HG03354 (cell line): ENCODE data around the gene SMIM7.
A peak's percentile ranks its signal among the peaks of the same experiment; 100 is the strongest.
"Not testable (repeated sequence)": the region's sequence is repeated elsewhere in the genome, so short reads cannot be mapped to it uniquely, and the experiment has no call there.

Source experiments
- ATAC-seq: cut with Tn5 transposase; IDR thresholded peaks from one replicate; pipeline ENCODE4 v1.9.1; 2021; ENCODE audit warnings: mild to moderate bottlenecking; ENCODE audit not compliant: unreplicated experiment, poor library complexity, severe bottlenecking

SMIM7 gene

DNA sequence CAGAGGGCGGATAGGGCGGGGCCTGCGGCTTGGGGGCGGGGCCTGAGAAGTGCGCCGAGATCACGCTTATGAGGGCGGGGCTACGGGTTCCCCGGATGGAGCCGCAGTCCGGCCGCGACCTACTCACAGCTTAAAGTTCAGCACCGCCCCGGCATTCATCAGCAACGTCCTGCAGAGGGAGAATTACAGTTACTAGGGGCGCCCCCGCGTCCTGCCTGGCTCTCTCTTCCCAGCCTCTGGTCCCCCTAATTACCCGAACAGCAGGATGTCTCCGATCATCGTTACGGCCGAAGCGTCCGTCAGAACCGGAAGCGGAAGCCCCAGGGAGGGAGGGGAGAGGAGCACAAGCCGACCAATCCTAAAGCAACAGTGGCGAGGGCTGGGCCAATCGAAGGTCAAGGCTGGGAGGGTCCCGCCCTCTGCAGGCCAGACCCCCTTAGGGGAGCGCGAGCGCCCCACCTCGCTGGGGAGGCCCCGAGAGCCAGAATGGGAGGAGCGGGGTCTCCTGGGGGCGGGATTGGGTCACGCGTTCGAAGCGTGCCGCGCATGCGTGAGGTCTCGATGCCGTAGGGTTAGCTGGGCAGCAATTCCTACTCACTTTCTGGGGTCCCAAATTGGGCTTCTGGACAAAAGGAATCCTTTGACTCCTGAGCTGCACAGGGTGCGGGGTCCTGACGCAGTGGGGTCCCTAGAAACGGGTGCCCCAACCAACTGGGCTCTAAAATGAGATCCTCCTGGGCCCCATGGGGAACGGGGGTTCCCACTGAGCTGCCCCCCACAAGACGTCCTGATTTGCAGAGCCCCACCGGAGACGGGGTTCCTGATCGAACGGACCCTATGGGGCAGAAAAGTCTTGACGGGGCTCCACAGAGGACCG is at the start of gene SMIM7:
Gene SMIM7 (minus strand): TSS at position 313 of the 877 bp plus-strand sequence. CDS start 34 bp downstream, at position 279.
- peak; percentile 91 for ATAC-seq

- no peak for ATAC-seq
These were observed 43.7 kb upstream of the SMIM7 start for GRCh38 chr19:16703677-16704076.

DNA sequence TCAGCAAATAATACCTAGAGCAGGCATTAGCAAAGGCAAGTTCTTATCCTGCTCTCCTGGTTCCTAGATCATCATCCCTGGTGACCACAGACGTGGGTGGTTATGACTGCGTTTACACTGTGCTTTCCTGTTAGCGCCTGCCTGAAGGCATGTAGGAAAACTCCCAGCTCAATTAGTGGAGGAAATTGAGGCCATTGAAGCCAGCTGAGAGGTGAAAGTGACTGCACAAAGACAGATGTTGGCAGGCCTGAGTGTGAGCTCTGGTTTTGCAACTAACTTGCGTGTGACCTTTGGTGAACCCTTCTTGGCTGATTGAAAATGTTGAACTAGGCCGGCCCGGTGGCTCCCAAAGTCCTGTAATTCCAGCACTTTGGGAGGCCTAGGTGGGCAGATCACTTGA is 42.2 kb upstream of the SMIM7 start:
- no peak for ATAC-seq

- ATAC-seq = no peak
These were observed 39.0 kb upstream of the SMIM7 start for GRCh38 chr19:16698914-16699313.

GRCh38 chr19:16688084-16688483 is 28.1 kb upstream of the SMIM7 start:
- ATAC-seq = no peak

DNA sequence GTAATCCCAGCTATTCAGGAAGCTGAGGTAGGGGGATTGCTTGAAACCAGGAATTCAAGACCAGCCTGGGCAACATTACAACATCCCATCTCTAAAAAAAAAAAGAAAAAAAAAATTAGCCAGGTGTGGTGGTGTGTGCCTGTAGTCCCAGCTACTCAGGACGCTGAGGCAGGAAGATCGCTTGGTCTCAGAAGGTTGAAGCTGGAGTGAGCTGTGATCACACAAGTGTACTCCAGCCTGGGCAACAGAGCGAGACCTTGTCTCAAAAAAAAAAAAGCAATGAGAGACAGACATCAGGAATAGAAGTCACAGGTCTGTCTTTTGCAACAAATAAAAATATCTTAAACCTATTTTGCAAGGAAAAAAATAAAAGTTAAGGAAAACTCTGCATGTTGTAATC is 24.3 kb upstream of the SMIM7 start:
- no peak for ATAC-seq

- ATAC-seq = no peak
These were observed 22.6 kb upstream of the SMIM7 start for GRCh38 chr19:16682539-16682938.

DNA sequence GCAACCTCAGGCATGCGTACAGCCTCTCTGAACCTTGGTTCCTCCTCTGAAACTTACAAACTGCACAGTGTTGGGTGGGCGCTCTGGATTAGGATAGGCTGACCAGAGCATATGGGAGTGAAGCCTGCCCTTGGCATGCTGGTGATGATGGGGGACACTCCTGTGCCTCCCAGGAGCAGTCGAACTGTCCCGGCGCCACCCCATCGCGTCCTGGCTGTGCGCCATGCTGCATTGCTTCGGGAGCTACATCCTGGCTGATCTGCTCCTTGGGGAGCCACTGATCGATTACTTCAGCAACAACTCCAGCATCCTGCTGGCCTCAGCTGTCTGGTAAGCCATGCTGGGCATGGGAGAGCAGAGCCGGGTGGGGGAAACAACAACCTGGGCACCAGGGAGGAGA is 19.9 kb upstream of the SMIM7 start:
- no peak for ATAC-seq

DNA sequence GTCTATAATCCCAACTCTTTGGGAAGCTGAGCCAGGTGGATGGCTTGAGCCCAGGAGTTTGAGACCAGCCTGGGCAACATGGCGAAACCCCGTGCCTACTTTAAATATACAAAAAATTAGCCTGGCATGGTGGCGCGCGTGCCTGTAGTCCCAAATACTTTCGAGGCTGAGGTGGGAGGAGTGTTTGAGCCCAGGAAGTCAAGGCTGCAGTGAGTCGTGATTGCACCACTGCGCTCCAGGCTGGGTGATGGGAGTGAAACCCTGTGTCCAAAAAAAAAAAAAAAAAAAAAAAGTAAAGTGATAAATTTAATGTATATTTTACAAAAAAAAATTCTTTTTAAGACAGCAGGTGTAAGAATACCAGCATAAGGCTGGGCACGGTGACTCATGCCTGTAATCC is 18.6 kb upstream of the SMIM7 start:
- ATAC-seq = no peak

DNA sequence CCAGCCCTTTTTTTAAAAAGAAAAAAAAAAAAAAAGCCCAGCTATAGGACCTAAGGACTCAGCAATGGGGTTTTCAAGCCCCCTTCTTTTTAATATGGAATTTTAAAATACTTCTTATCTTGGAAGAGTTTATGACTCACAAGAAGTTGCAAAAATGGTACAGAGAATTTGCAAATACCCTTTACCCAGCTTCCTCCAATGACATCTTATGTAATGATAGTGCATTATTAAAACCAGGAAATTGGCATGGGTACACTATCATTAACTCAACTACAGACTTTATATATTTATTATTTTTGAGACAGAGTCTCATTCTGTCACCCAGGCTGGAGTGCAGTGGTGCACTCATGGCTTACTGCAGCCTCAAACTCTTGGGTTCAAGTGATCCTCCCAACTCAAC is 17.1 kb upstream of the SMIM7 start:
- no peak for ATAC-seq

- no peak for ATAC-seq
These were observed 16.3 kb upstream of the SMIM7 start for GRCh38 chr19:16676101-16676798.

DNA sequence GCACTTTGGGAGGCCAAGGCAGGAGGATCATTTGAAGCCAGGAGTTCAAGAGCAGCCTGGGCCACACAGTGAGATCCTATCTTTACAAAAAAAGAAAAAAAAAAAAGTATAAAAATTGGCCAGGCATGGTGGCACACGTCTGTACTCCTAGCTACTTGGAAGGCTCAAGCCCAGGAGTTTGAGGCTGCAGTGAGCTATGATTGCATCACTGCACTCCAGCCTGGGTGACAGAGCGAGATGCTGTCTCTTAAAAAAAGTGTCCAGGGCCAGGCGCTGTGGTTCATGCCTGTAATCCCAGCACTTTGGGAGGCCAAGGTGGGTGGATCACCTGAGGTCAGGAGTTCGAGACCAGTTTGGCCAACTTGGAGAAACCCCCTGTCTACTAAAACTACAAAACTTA is 13.9 kb upstream of the SMIM7 start:
- not testable (repeated sequence) for ATAC-seq

DNA sequence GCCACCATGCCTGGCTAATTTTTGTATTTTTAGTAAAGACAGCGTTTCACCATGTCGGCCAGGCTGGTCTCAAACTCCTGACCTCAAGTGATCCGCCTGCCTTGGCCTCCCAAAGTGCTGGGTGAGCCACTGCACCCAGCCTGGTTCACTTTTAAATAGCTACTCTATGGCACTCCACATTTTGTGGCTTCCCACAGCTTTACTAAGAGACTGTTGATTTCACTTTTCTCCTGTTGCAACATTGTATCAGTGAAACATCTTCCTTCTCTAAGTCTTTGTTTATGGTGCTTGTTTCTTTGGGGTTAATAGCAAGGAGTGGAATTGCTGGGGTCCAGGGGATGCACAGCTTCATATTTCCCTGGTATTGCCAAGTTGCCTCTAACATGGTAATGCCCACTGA is 13.3 kb upstream of the SMIM7 start:
- ATAC-seq = no peak

DNA sequence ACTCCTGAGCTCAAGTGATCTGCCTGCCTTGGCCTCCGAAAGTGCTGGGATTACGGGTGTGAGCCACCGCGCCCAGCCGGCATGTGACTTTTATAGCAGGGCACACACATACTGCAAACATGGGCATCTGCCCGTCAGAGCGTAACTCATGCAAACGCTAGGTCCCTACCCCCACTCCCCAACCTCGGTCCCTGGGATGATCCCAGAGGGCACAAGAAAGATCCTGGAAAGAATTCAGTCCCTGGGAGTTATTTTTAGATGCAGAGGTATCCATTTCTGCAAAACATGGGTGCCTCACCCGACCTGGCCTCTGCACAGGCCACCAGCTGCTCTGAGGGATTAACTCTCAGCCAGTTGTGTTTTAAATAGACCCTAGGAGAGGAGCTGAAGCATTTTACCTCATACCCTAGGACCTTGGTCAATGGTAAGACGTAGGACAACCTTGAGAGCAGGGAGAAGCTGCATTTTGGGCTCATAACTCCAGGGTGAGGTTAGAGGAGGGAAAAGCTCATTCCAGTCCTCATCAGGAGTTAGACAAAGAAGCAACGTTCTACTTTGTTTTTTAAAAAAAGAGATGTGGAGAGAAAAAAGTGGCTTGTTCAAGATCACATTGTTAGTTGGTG is 11.8 kb upstream of the SMIM7 start:
- ATAC-seq = no peak

DNA sequence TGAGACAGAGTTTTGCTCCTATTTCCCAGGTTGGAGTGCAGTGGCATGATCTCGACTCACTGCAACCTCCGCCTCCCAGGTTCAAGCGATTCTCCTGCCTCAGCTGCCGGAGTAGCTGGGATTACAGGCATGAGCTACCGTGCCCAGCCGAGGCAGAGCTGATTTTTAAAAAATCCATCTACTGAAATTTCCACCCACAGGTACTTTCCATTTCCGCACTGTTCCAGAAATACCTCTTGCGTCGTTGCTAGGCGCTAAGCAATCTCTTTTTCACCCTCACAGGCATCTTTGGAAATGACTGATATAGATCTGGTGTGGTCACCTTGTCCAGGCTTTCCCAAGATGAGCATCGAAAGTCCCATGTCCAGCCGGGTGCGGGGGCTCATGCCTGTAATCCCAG is 10.3 kb upstream of the SMIM7 start:
- no peak for ATAC-seq

DNA sequence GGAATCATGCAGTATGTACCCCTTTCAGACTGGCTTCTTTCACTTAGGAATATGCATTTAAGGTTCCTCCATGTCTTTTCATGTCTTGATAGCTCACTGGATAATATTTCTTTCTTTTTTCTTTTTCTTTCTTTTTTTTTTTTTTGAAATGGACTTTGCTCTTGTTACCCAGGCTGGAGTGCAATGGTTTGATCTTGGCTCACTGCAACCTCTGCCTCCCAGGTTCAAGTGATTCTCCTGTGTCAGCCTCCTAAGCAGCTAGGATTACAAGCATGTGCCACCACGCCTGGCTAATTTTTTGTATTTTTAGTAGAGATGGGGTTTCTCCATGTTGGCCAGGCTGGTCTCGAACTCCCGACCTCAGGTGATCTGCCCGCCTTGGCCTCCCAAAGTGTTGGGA is 8.8 kb upstream of the SMIM7 start:
- ATAC-seq = not testable (repeated sequence)

DNA sequence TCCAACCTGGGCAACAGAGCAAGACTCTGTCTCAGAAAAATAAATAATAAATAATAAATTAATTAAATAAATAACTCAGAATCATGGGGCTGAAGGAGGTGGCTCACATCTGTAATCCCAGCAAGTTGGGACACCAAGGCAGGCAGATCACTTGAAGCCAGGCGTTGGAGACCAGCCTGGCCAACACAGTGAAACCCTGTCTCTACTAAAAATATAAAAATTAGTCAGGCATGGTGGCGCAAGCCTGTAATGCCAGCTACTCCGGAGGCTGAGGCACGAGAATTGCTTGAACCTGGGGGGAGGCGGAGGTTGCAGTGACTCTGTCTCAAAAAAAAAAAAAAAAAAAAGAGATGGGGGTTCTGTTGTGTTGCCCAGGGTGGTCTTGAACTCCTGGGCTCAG is 8.2 kb upstream of the SMIM7 start:
- no peak for ATAC-seq

- no peak for ATAC-seq
These were observed 1.6 kb upstream of the SMIM7 start for GRCh38 chr19:16661480-16662034.

DNA sequence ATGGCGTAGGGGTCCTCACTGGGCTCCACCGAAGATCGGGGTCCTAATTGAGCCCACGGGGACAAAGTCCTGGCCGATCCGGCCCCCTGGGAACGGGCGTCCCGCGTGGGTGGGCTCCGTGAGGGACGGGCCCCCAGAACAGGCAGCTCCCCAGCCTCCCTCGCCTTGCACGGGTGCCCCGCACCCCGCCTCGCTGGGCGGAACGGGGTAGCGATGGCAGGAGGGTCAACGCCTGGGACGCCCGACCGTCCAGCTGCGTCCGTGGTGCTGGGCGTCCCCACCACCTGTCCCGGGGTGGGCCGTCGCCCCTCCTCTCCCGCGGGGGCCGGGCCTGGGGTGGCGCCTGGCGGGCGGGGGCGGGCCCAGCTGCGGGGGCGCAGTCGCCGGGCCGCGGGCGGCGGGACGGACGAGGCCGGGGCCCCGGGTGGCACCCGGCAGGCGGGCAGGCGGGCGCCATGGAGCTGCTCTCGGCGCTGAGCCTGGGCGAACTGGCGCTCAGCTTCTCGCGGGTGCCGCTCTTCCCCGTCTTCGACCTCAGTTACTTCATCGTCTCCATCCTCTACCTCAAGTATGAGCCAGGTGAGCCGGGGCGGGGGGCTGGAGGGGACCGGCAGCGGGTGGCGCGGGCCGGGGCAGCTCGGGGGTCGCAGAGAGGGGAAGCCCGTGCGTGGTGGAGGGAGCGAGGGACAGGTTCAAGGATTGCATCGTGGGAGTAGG is 977 bp upstream of the SMIM7 start, which contains the start of gene TMEM38A:
Gene TMEM38A (plus strand): TSS at position 377 of the 717 bp plus-strand sequence. CDS start 79 bp downstream, at position 456.
- ATAC-seq = no peak

DNA sequence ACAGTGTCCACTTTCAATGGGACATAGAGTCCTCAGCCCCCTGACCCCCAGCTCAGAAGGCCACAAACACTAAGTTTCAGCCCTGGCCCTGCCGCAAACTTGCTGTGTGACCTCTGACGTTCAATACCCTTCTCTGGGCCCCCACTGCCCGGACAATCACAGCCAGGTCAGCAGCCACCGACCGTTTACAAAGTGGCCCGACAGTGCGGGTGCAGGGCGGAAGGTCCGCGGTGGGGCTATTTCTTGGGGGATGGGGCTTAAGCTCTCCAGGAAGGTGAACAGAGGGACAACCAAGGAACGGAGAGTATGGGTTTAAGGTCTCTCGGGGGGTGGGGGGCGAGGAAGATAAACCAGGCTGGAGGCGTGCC is 496 bp downstream of the SMIM7 start:
- no peak for ATAC-seq
